Posterior cingulate gyrus (tissue), 11 donors: Measurements from ENCODE around the gene RBM11.
"Not testable (repeated sequence)": the region's sequence is repeated elsewhere in the genome, so short reads cannot be mapped to it uniquely, and the experiment has no call there.

ENCODE experiments used
- DNase-seq, 10 donors: peaks; one replicate each; pipeline versions ENCODE4 v3.0.0 to v3.0.0-alpha.2; 2020 to 2021; ENCODE audit warnings: mixed read lengths in 3 of 10
- intact Hi-C: fragments of 100-400 bp; cut with DNase I; formaldehyde crosslinking; loops from one replicate; pipeline ENCODE4 v1.15.1; 2023

RBM11 gene, protein sequence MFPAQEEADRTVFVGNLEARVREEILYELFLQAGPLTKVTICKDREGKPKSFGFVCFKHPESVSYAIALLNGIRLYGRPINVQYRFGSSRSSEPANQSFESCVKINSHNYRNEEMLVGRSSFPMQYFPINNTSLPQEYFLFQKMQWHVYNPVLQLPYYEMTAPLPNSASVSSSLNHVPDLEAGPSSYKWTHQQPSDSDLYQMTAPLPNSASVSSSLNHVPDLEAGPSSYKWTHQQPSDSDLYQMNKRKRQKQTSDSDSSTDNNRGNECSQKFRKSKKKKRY

DNA sequence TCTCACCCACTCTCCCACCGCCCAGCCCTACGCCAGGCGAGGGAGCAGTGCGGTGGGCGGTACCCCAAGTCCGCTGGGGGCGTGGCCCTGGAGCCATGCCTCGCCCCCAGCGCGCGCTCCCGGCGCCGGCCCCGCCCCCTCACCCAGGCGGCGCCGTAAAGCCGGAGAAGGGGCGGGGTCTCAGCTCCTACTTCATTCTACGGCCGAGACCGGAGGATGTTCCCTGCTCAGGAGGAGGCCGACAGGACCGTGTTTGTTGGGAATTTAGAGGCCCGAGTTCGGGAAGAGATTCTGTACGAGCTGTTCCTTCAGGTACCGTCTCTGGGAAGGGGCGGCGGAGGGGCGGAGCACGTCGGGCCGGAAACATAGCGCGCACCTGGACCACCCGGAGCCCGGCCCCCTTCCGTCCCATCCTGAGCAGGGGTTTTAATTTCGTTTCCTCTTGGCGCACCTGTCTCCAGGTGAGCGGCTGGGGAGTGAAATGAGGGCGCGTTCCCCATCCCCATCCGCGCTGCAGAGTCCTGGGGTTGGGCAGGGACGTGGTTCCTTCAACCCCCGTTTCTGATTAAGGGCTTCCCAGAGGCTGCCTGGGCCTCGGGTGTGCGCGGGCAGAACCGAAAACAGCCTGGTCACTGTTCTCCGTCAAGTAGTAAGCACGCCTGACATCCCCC is at the start of gene RBM11:
RBM11 (plus strand) TSS at position 187 of the 671 bp plus-strand sequence; CDS start at position 217, 30 bp downstream.
- peak; percentile 40 to 95 (median 72) for DNase-seq
- intact Hi-C loops, result no loop called here

DNA sequence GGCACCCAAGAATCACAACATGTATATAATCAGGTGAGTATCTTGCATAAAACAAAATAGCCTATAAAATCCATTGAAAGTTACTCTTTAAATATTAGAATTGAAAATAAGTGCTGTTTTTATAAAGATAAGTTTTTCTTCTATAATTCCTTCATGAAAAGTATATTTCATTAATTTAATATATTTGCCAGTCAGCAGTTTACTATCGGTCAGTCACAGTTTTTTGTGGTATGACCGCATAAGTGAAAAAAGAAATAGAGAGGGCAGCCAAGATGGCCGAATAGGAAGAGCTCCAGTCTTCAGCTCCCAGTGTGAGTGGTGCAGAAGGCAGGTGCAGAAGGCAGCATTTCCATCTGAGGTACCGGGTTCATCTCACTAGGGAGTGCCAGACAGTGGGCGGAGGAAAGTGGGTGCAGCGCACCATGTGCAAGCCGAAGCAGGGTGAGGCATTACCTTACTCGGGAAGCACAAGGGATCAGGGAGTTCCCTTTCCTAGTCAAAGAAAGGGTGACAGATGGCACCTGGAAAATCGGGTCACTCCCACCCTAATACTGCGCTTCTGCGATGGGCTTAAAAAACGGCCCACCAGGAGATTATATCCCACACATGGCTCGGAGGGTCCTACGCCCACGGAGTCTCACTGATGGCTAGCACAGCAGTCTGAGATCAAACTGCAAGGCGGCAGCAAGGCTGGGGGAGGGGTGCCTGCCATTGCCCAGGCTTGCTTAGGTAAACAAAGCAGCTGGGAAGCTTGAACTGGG is 49.3 kb upstream of the RBM11 start:
- intact Hi-C loops, DNase-seq: not testable (repeated sequence)

- no peak for DNase-seq
- intact Hi-C loops, result no loop called here
Observed at GRCh38 chr21:14206222-14206621, 9.7 kb upstream of the RBM11 start.

GRCh38 chr21:14210738-14211137 is 5.2 kb upstream of the RBM11 start, which contains the start of gene LIPI:
Gene LIPI, minus strand, starts transcription at chr21:14210955. Its CDS starts 110 bp downstream, at chr21:14210845.
- intact Hi-C loops, result no loop called here
- DNase-seq, result no peak

DNA sequence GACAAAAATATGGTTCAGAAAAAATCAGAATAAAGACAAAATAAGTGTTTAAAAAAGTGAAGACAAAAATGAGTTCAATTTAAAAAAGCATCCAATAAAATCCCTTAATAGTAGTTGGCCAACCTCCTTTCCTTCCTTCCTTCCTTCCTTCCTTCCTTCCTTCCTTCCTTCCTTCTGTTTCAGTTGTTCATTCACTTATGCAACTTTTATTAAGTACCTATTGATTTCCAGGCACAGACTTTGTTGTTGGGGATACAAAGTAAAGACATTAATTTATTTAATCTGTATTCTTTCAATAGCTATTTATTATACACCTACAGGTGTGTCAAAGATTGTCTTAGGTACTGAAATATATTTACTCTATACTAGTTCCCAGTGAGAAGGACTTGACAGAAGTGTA is 2.8 kb upstream of the RBM11 start:
- intact Hi-C loops, result no loop called here
- no peak for DNase-seq

GRCh38 chr21:14223365-14223764 is 7.4 kb downstream of the RBM11 start:
- intact Hi-C loops, result no loop called here
- DNase-seq, result no peak

GRCh38 chr21:14229399-14229798 is 13.4 kb downstream of the RBM11 start:
- intact Hi-C loops, result no loop called here
- DNase-seq, result no peak

- DNase-seq, result no peak
- intact Hi-C loops, result no loop called here
Observed at GRCh38 chr21:14235101-14235500, 19.1 kb downstream of the RBM11 start.

- intact Hi-C loops, result no loop called here
- no peak for DNase-seq
Observed at GRCh38 chr21:14236180-14236579, 20.2 kb downstream of the RBM11 start.

DNA sequence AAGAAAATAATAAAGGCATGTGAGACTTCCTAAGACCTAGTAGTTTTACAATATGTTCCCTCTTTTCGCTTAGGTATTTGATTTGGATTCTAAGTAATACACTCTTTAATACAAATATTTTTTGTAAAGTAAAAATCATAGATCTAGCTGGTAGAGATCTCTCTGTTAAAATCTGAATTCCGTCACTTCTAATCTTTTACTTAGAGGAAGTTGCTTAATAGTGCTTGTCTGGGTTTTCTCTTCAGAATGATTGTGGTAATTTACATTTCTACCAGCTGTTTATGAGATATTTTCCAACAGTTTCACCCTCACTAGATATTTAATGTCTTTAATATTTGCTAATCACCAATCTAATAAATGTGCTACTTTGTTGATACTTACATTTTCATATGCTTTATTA is 23.3 kb downstream of the RBM11 start:
- intact Hi-C loops, result no loop called here
- DNase-seq, result no peak

DNA sequence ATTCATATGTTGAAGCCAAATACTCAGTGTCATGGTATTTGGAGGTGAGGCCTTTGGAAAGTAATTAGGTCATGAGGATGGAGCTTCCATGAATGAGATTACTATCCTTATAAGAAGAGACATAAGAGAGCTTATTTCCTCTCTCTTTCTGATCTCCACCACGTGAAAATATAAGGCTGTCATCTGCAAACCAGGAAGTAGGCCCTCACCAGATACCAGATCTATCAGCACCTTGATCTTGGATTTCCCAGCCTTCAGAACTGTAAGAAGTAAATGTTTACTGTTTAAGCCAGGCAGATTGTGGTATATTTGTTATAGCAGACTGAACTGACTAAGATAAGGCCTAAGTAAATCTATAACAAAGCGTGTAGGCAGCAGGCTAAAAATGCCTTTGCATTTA is 25.3 kb downstream of the RBM11 start:
- DNase-seq, result no peak
- intact Hi-C loops, result no loop called here

GRCh38 chr21:14243461-14243860 is 27.5 kb downstream of the RBM11 start:
- intact Hi-C loops, result no loop called here
- DNase-seq, result no peak

DNA sequence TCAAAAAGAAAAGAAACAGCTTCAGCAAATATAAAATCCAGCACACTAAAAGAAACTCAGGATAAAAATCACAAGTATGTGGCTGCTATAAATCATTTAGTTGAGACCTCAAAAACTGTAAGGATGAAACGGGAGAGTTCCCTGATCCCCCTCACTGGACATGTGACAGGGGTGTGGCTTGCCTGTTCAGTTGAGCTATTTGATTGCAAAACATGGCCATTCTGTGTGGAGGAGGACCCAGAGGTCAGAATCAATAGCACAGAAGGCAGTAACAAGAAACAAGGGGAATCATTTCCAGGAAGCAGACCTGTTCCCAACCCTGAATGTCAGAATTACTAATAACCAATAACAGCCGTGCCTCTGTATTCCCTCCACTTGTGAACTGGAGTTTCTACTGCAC is 27.9 kb downstream of the RBM11 start:
- intact Hi-C loops, result no loop called here
- no peak for DNase-seq

DNA sequence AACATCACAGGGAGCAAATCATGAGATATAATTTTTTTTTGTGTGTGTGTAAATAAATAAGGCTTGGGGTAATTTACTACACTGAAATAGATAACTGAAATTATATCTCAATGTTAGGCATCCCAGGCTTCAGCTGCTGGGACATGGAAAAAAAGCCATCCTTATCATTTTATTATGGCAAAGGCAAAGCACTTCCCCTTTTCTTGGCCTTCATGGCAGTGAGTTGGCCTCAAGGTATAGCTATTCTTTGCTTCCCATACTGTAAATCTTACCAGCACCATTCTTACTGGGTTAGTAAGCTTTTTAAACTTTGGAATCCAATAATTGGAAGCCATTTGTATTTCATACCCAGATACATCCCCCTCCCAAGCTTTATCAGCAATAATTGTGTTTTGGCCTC is 29.0 kb downstream of the RBM11 start:
- no peak for DNase-seq
- intact Hi-C loops, result no loop called here

- no peak for DNase-seq
- intact Hi-C loops, result no loop called here
Observed at GRCh38 chr21:14245711-14246110, 29.8 kb downstream of the RBM11 start.

DNA sequence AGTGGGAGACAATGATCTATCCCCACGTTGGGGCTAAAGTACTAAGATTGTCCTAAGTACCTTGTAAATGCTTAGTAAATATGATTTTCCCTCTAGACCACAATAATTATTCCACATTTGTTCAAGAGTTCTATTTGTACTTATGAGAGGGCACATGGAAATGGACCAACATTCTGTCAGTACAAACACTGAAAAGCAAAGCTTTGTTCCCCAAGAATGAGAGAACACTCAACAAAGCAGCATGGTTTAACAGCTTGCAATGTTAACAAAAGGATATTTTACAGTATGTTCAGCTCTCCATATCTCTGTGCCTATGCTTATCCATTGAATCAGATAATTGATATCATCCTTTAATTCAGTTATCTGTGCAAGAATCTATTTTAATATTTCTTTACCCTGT is 35.4 kb downstream of the RBM11 start:
- DNase-seq, result no peak
- intact Hi-C loops, result no loop called here

- no peak for DNase-seq
- intact Hi-C loops, result loop anchor here (5.0 kb wide), 3 partner anchors 603 to 1333 kb away; no protein-coding TSS in a partner anchor
Observed at GRCh38 chr21:14259747-14260146, 43.8 kb downstream of the RBM11 start.

- intact Hi-C loops, result loop anchor here (5.0 kb wide), 1 partner anchor 1222 kb away; no protein-coding TSS in a partner anchor
- DNase-seq, result no peak
Observed at GRCh38 chr21:14260174-14260764, 44.3 kb downstream of the RBM11 start.

GRCh38 chr21:14262039-14262438 is 46.1 kb downstream of the RBM11 start:
- intact Hi-C loops, result loop anchor here (5.0 kb wide), 1 partner anchor 1220 kb away; no protein-coding TSS in a partner anchor
- no peak for DNase-seq

- intact Hi-C loops, result loop anchor here (5.0 kb wide), 1 partner anchor 1218 kb away; no protein-coding TSS in a partner anchor
- no peak for DNase-seq
Observed at GRCh38 chr21:14263879-14264278, 47.9 kb downstream of the RBM11 start.

- intact Hi-C loops, result no loop called here
- no peak for DNase-seq
Observed at GRCh38 chr21:14265023-14265422, 49.1 kb downstream of the RBM11 start.
